KOPT-K1 (cell line): ENCODE data around the gene CDH3.
"Not testable (repeated sequence)": the region's sequence is repeated elsewhere in the genome, so short reads cannot be mapped to it uniquely, and the experiment has no call there.

ENCODE experiments used
- H3K27ac ChIP-seq: fragments of 200-600 bp; sonication (generic); 2 replicates; pipeline ENCODE4 v1.5.1; 2016; ENCODE audit warnings: antibody characterized with exemption, mild to moderate bottlenecking, low read depth, low read length; ENCODE audit not compliant: poor library complexity, severe bottlenecking
- H3K36me3 ChIP-seq: fragments of 200-600 bp; sonication (generic); 2 replicates; pipeline ENCODE4 v1.5.1; 2017; ENCODE audit warnings: antibody characterized with exemption, mild to moderate bottlenecking, low read length, moderate library complexity; ENCODE audit not compliant: insufficient read depth
- H3K9me3 ChIP-seq: fragments of 200-600 bp; sonication (generic); 2 replicates; pipeline ENCODE4 v1.5.1; 2017; ENCODE audit warnings: antibody characterized with exemption, low read length, mild to moderate bottlenecking; ENCODE audit not compliant: insufficient read depth, poor library complexity, severe bottlenecking

Gene CDH3

DNA sequence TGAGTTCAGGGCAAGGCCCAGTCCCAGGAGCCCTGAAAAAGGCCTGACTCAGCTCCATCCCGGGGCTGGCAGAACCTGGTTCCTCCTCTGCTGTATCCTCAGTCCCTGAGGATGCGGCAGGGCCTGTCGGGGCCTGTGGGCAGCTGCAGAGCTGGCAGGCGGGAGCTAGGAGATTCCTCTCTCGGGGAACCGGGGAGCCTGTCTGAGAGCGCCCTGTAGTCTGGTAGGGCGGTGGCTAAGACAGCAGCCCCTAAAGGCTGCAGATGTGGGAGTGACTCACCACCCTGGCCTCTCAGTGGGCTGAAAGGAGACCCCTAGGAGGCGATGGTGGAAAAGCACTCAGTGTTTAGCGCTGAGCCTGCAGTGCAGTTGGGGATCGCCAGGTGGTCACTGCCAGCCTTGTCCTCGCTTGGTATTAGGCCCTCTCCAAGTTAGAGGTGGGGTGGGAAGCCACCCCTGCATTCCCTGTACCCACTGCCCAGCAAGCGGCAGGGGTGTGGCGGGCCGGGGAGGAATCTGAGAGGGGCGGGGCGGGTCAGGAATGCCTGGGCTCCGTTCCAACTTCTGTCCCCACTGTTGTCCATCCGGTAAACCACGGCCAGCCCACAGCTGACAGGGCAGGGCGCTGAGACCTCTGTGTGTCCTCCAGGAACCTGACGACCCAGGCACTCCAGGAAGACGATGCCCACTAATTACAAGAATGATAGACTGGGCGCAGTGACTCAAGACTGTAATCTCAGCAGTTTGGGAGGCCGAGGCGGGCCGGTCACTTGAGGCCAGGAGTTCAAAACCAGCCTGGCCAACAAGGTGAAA, 62.4 kb downstream of the CDH3 start:
- Histone ChIP-seq H3K27ac (no peak overlapping the region), H3K9me3 (no peaks in the 10 kb centered on the region)

DNA sequence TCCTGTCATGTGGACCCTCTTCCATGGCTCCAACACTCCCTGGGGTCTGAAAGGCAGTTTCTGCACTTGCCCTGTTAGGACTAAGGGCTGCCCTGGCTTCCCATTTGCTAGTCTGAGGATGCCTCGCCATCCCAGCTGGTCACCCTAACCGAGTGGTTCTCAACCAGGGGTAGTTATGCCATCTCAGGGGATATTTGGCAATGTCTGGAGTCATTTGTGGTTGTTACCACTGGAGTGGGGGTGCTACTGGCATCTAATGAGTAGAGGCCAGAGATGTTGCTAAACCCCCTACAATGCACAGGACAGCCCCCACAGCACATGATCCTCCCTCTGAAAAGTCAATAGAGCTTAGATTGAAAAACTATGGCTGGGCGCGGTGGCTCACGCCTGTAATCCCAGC, 65.1 kb downstream of the CDH3 start:
- Histone ChIP-seq H3K27ac (no peak overlapping the region), H3K36me3 (no peaks in the 10 kb centered on the region)

More for the DNA sequence above, 62.4 kb downstream of the CDH3 start:
- no peaks in the 10 kb centered on the region for H3K36me3 ChIP-seq

DNA sequence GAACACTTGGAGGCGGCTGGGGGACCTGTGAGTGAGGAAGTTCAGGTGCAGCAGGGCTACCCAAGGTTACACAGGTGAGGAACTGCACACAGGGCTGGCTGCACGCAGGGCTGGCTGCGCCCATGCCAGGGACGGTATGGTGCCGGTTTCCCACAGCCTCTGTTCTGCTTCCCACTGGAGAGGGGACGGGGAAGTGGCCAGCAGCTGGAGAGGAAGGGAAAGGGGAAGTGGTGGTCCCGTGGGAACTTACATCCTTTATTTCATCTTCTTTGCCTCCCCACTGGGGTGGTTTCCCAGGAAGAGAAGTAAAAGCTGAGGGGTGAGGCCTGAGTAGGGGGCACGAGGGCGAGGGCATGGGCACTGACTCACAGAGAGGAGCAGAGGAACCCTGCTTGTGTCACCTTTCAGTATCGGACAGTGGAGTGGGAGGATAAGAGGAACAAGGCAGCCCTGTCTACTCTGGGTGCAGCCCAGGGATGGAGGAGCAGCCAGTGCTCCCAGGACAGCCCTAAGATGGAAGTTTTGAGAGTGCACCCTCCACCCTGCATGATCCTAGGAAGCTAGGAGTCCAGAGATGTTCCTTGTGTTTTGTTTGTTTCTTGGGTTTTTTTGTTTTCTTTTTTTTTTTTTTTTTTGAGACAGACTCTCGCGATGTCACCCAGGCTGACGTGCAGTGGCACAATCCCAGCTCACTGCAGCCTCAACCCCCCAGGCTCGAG, 66.5 kb downstream of the CDH3 start:
- Histone ChIP-seq H3K9me3 (no peaks in the 10 kb centered on the region), H3K27ac (no peak overlapping the region), H3K36me3 (no peaks in the 10 kb centered on the region)

More for the DNA sequence above, 65.1 kb downstream of the CDH3 start:
- H3K9me3 ChIP-seq, result no peaks in the 10 kb centered on the region

DNA sequence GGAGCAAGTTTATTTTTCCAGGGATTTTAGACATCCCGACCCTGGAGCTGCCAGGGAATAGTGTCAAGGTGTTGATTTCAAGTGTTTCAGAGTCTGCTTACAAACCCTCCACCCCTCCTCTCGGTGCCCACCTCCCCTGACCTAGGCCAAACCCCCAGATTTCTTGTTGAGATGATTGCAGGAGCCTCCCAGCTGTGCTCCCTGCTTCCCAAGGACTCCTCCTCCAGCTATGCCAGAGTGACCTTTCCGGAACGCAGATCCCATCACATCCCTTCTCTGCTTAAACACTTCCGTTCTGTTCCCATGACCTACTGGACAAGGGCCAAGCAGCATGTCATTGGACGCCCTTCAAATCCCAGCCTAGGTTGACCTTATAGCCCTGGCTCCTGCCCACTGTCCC, 68.3 kb downstream of the CDH3 start:
- Histone ChIP-seq H3K36me3 (no peaks in the 10 kb centered on the region), H3K27ac (no peak overlapping the region), H3K9me3 (no peaks in the 10 kb centered on the region)

DNA sequence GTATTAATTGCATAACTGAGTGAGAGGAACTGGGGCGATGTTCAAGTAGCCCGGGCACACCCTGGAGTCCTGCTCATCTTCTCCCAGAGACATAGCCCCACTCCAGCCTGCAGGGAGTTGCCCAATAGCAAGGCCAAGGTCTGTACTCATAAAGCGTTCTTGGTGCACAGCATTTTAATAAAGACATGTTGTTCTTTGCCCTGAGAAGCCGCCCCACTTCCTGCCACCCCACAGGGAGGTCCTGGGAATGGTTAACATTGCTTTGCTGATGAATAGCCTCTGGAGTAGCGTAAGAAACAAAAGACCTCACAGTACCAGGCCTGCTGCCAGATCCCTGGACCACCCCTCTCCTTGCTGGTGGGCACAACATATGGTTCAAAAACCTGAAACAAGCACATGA, 70.4 kb downstream of the CDH3 start:
- H3K36me3 ChIP-seq, result no peaks in the 10 kb centered on the region
- no peak overlapping the region for H3K27ac ChIP-seq
- H3K9me3 ChIP-seq, result no peaks in the 10 kb centered on the region

DNA sequence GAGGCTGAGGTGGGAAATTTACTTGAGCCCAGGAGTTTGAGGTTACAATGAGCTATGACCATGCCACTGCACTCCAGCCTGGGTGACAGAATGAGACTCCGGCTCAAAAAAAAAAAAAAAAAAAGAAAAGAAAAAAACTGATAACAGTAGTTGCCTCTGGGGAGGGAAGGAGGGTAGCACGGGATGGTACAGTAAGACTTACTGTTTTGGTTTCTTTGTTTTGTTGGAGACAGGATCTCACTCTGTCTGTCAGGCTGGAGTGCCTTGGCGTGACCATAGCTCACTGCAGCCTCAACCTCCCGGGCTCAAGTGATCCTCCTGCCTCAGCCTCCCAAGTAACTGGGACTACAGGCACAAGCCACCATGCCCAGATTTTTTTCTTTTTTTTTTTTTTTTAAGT, 71.4 kb downstream of the CDH3 start:
- H3K9me3 ChIP-seq, H3K27ac ChIP-seq, H3K36me3 ChIP-seq: not testable (repeated sequence)

DNA sequence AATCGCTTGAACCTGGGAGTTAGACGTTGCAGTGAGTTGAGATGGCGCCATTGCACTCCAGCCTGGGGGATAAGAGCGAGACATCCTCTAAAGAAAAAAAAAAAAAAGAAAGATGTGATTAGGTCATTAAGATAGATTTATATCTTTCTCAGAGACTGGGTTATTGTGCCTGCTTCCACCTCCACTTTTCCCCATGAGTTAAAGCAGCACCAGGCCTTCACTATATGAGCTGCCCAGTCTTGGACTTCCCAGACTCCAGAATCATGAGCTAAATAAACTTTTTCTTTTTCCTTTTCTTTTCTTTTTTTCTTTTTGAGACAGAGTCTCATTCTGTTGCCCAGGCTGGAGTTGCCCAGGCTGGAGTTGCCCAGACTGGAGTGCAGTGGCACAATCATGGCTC, 72.6 kb downstream of the CDH3 start:
- H3K9me3 ChIP-seq, result no peaks in the 10 kb centered on the region
- H3K27ac ChIP-seq, result no peak overlapping the region
- H3K36me3 ChIP-seq, result no peaks in the 10 kb centered on the region

DNA sequence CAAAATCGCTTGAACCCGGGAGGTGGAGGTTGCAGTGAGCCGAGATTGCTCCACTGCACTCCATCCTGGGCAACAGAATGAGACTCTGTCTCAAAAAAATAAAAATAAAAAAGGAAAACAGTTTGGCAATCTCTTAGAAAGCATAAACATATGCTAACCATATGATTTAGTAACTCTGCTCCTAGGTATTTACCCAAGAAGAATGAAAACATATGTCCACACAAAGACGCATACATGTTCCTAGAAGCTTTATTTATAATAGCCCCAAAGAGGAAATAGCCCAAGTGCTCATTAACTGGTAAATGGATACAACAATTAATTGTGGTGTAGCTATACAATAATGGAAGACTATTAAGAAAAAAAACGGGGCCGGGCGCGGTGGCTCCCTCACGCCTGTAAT, 73.5 kb downstream of the CDH3 start:
- Histone ChIP-seq H3K9me3 (no peaks in the 10 kb centered on the region), H3K36me3 (no peaks in the 10 kb centered on the region), H3K27ac (no peak overlapping the region)

DNA sequence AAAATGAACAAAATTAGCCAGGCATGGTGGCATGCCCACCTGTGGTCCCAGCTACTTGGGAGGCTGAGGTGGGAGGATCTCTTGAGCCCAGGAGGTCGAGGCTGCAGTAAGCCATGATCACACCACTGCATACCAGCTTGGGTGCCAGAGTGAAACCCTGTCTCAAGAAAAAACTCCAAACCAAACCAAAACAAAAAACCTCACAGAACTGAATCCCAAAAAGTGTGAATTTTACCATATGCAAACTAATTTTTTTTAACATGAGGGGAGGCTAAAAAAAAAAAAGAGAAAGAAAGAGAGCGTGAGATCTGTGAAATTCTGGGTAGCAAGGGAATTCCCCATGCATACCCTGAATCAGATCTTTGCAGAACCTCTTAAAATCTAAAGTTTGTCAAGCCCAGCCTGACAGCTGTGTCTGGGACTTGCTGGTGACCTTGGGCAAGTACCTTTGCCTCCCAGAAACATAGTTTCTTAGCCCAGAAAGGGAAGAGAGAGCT, 74.9 kb downstream of the CDH3 start:
- Histone ChIP-seq H3K36me3 (no peaks in the 10 kb centered on the region), H3K9me3 (no peaks in the 10 kb centered on the region), H3K27ac (no peak overlapping the region)

DNA sequence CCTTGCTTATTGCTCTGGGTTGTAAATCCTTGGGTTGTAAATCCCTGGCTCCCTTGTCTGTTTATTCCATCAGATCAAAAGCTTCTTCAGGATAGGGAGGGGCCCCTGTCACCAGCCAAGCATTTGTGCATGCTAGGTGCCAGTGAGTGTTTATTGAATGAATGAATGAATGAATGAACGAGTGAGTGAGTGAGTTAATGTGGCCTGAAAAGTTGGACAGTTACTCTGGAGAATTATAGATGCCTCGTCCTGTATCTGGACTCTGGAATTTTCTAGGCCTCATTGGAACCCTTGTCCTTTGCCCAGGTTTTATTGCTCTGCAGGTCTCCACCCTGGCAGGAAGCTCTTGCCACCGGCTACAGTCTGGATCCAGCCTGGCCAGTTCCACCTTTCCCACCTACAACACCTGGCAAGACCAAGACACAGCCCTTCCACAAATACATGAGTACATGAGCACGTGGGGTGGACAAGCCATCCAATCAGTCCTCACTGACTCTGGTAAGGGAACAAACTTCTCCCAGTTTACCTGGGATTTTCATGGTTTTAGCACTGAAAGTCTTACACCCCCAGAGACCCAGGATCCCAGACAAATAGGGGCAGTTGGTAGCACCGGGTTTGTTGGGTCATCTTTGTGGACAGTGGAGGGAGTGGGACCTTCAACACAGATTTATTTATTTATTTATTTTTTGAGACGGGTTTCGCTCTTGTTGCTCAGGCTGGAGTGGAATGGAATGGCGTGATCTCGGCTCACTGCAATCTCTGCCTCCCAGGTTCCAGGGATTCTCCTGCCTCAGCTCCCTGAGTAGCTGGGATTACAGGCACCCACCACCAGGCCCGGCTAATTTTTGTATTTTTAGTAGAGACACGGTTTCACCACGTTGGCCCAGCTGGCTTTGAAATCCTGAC, 77.3 kb downstream of the CDH3 start:
- no peaks in the 10 kb centered on the region for H3K36me3 ChIP-seq
- H3K27ac ChIP-seq, result no peak overlapping the region
- H3K9me3 ChIP-seq, result no peaks in the 10 kb centered on the region

DNA sequence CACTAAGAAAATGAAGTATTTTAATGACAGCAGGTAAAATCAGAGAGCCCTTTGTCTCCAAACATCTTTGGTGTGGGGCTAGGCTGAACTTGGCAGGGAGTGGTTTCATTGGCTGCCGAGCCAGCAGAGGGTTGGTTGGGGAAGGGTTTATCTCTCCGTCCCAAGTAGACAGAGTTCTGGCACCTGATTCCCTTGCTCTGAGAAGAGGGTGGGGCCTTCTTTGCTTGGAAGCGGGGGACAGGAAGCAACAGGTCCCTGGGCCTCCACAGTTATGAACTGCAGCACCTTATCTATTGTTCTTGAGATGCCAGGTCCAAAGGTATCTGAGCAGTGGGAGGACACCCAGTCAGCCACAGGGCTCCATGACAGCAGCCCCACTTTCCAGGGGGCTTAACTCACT, 79.7 kb downstream of the CDH3 start:
- Histone ChIP-seq H3K36me3 (no peaks in the 10 kb centered on the region), H3K9me3 (no peaks in the 10 kb centered on the region)

DNA sequence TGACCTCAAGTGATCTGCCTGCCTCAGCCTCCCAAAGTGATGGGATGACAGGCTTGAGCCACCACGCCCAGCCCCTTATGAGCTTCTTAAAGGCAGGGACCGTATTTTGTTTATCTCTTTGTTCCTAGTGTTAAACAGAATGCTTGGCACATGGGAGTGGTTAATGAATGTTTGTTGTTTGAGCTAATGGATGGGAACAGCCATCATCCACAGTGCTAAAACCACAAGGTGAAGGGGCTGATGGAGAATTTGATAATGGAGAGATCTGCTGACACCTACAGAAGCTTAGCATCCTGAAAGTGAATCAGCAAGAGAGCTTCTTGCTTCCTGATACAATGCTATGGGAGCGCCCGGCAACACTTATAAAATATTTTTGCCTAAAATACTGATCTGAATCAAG, 83.4 kb downstream of the CDH3 start:
- H3K36me3 ChIP-seq, result no peaks in the 10 kb centered on the region
- no peaks in the 10 kb centered on the region for H3K9me3 ChIP-seq
- H3K27ac ChIP-seq, result no peak overlapping the region

More for the DNA sequence above, 79.7 kb downstream of the CDH3 start:
- no peak overlapping the region for H3K27ac ChIP-seq

DNA sequence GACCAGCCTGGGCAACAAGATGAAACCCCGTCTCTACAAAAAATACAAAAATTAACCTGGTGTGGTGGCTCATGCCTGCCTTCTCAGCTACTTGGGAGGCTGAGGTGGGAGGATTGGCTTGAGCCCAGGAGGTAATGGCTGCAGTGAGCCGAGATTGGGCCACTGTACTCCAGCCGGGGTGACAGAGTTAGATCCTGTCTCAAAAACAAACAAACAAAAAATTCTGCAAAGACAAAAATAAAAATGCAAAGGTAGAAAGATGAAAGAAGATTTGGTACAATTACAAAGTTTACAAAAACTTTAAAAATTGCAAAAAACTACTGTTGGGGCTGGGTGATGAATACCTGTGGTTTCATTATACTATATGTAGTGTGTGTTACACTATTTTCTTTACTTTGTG, 86.5 kb downstream of the CDH3 start:
- H3K27ac ChIP-seq, result no peak overlapping the region

DNA sequence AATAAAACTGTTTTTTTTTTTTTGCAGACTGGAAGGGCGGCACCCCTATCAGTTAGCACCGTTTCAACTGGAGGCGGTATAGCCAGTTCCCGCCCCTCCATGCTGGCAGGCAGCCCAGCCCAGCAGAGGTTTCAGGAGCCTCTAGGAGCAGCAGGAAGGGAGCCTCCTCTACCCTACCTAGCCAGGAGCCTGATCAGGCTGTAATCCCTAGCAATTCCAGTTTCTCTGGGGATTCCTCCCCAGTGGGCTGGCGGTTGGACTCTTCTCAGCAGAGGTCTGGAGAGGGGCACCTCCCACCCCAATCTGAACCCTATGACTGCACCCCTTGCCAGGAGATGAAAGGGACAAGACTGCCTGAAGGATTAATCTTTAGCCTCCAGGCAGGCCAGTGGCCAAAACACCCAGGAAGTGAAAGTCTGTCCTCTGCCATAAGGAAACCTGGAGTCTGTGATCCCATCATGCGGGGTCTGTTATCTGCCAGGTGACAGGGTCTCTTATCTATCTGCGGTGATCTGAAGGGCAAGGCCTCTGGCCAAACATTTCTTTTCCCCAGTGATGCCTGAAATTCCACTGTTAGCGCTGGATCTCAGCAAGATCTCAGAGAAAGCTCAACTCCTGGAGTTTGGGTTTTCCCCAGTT, 87.1 kb downstream of the CDH3 start:
- Histone ChIP-seq H3K27ac (no peak overlapping the region), H3K9me3 (no peaks in the 10 kb centered on the region), H3K36me3 (no peaks in the 10 kb centered on the region)

More for the DNA sequence above, 86.5 kb downstream of the CDH3 start:
- H3K9me3 ChIP-seq, result no peaks in the 10 kb centered on the region
- H3K36me3 ChIP-seq, result no peaks in the 10 kb centered on the region
